AG04449 (cell line): ENCODE data around the gene BCKDHB.

Experiments used
- CTCF ChIA-PET: fragments of 350-600 bp; formaldehyde crosslinking; extraction: SDS; loops from one replicate; lab custom pipeline; 2021; ENCODE audit warnings: antibody characterized with exemption; lab: Yijun Ruan, JAX
- POLR2A ChIA-PET: fragments of 400-600, 350-600 bp; formaldehyde crosslinking; extraction: SDS; loops from one replicate; lab custom pipeline; 2020; ENCODE audit warnings: antibody characterized with exemption, inconsistent platforms; lab: Yijun Ruan, JAX
- DNase-seq: peaks from one replicate; pipeline ENCODE4 v3.0.0-alpha.2; 2010; ENCODE audit warnings: low read depth, low spot score
- H3K4me3 ChIP-seq: 2 replicates; pipeline ENCODE4 v1.5.1; 2011; ENCODE audit warnings: low read depth, mild to moderate bottlenecking, control low read depth, low read length
- CTCF ChIP-seq: IDR thresholded peaks from one replicate; pipeline ENCODE4 v1.5.1; 2011; ENCODE audit warnings: mild to moderate bottlenecking, moderate library complexity, low read length, control low read depth, inconsistent platforms; ENCODE audit not compliant: insufficient read depth; ENCODE audit errors: missing control alignments

Gene BCKDHB

GRCh38 chr6:80182308-80182707 is 75.8 kb downstream of the BCKDHB start:
- CTCF ChIA-PET: interaction anchor here (0.6 kb wide), 1 partner anchor 1789 kb away, joined by 3 read pairs; no protein-coding TSS in a partner anchor
- TF ChIP-seq CTCF: no peak
- DNase-seq: no peak
- POLR2A ChIA-PET: no interaction called here
- no peak overlapping the region for H3K4me3 ChIP-seq

- H3K4me3 ChIP-seq: no peak overlapping the region
- POLR2A ChIA-PET: no interaction called here
- CTCF ChIA-PET: interaction anchor here (1.1 kb wide), 1 partner anchor 1283 kb away, joined by 4 read pairs; no protein-coding TSS in a partner anchor
- DNase-seq: no peak
- TF ChIP-seq CTCF: no peak
Measured at GRCh38 chr6:80183019-80183795, 76.7 kb downstream of the BCKDHB start.

GRCh38 chr6:80185492-80185891 is 79.0 kb downstream of the BCKDHB start:
- TF ChIP-seq CTCF: no peak
- POLR2A ChIA-PET: no interaction called here
- CTCF ChIA-PET: interaction anchor here (1.2 kb wide), 1 partner anchor 58 kb away, joined by 3 read pairs; no protein-coding TSS in a partner anchor
- DNase-seq: no peak
- no peak overlapping the region for H3K4me3 ChIP-seq

- POLR2A ChIA-PET: no interaction called here
- no peak for DNase-seq
- H3K4me3 ChIP-seq: no peak overlapping the region
- CTCF ChIA-PET: interaction anchor here (1.2 kb wide), 1 partner anchor 58 kb away, joined by 3 read pairs; no protein-coding TSS in a partner anchor
- no peak for TF ChIP-seq CTCF
Measured at GRCh38 chr6:80186082-80186481, 79.6 kb downstream of the BCKDHB start.

- CTCF ChIA-PET: interaction anchor here (0.6 to 1.9 kb wide), 3 partner anchors 17 to 61 kb away, joined by 3 to 7 read pairs (median 3); no protein-coding TSS in a partner anchor
- DNase-seq: no peak
- no peak overlapping the region for H3K4me3 ChIP-seq
- POLR2A ChIA-PET: no interaction called here
- TF ChIP-seq CTCF: no peak
Measured at GRCh38 chr6:80196906-80197305, 90.4 kb downstream of the BCKDHB start.

- TF ChIP-seq CTCF: no peak
- H3K4me3 ChIP-seq: no peak overlapping the region
- ChIA-PET CTCF (interaction anchor here (1.0 to 1.9 kb wide), 2 partner anchors 17 to 26 kb away, joined by 3 to 7 read pairs; no protein-coding TSS in a partner anchor), POLR2A (no interaction called here)
- DNase-seq: no peak
Measured at GRCh38 chr6:80197474-80197873, 91.0 kb downstream of the BCKDHB start.
